GM19023 (cell line): ENCODE data around the gene ATP2B2.

Source experiments
- ATAC-seq: cut with Tn5 transposase; IDR thresholded peaks from one replicate; pipeline ENCODE4 v1.9.1; 2021; ENCODE audit warnings: mild to moderate bottlenecking, moderate library complexity; ENCODE audit not compliant: unreplicated experiment

ATP2B2 gene

DNA sequence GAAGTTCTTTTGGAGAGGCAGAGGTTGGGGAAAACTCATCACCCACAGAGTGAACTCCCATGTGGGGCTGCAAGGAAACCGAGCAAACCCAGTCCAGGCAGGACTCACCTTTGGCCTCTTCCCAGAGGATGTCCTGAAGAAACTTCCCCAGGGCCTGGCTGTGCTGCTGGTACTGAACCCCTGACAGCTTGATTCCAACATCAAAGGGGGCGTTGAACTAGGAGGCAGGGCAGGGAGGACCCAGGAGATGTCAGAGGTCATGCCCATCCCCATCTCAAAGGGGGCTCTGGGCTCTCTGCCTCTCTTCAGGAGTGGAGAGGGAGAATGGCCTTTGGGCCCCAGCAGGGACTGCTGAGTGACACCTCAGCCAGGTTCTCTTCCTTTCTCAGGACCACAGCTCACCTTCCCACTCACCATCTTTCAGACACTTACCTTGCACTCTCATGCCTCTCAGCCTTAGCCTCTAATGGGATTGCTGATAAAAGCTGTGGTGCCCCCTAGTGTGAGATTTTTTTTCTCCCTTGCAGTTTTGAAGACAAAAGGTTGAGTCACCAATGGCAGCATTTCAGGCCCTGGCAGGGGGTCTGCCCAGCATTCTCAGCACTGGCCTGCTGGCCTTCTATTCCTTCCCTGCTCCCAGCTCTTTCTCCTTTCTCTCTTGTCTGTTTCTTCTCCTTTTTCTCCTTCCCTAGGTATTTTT is 218.6 kb downstream of the ATP2B2 start:
- no peak for ATAC-seq

- ATAC-seq = no peak
These were observed 219.3 kb downstream of the ATP2B2 start for GRCh38 chr3:10286133-10286524.

DNA sequence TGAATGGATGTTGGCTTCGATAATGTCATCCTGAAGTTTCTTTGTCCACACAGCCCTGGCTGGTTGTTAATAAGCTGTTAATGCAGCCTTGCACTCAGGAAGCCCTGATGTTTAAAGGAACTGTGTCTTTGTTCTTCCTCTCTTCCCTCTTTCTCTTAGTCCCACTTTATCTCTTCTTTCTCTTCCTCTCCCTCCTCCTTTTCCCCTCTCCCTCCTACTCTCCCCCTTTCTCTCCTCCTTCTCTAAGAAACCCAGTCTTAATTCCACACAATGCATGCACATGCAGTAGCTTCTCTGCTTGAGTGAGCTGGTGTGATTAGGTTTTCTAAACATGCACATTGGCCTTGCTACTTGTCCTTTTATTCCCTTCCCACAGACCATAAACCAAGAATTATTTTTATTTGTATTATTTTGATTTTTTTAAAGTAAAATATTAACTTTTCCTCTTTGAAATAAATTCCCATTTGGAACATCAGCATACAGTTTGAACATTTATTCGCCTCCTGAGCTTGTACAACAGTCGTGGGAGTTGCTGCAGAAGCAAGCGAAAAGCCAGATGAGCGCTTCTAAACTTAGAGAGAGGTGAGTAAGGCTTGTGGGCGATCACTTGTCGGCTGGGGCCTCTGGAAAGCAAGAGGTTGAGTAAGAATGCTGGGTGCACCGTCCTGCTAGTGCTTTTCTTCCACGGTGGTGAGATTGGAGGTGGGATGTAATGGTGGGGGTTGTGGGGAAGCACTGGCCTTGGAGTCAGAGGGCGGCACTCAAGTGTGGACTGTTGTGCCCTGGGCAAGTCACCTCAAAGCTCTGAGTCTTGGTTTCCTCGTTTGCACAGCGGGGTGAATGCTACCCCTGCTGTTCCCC is 219.9 kb downstream of the ATP2B2 start:
- ATAC-seq = no peak

GRCh38 chr3:10284496-10284895 is 220.9 kb downstream of the ATP2B2 start:
- no peak for ATAC-seq

GRCh38 chr3:10283638-10284037 is 221.7 kb downstream of the ATP2B2 start:
- no peak for ATAC-seq

GRCh38 chr3:10281951-10282350 is 223.4 kb downstream of the ATP2B2 start:
- no peak for ATAC-seq

- ATAC-seq = no peak
These were observed 224.8 kb downstream of the ATP2B2 start for GRCh38 chr3:10280571-10280970.

- ATAC-seq = no peak
These were observed 225.2 kb downstream of the ATP2B2 start for GRCh38 chr3:10280177-10280529.

DNA sequence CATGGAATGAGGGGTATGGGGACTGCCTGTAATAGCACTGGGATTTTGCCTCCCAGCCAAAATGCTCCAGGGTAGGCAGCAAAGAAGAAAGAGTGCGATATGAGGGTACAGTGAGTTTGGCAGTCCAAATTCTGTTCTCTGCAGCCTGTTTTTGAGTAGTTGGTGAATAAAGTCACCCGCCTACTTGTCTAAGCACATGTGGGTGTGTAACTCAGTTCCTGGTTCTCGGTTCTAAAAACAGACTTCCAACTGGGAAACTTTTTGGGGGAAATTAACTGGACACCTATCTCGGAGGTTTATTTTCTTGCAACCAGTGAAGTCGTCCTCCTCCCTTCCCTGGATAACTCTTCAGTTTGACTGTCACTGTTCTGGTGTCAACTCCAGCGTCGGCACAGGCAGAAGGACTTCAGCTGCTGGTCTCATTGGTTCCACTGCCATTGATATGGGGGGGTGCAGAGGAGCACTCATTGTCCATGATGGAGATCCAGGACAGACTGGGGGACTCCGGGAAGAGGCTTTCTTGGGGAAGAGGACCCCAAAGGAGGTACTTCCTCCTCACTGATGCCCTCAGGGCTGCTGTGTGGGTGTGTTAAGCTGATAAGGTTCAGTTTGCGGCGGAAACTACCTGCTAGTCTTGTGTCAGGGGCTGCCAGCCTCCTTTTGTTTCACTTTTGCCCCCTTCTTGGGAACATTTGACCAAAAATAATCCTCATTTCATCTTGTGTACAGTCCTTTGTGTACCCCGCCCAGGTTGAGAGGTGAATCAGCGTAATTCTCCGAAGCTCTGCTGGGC is 225.8 kb downstream of the ATP2B2 start:
- no peak for ATAC-seq

- no peak for ATAC-seq
These were observed 226.9 kb downstream of the ATP2B2 start for GRCh38 chr3:10278501-10278900.

GRCh38 chr3:10277115-10277625 is 228.2 kb downstream of the ATP2B2 start:
- no peak for ATAC-seq

DNA sequence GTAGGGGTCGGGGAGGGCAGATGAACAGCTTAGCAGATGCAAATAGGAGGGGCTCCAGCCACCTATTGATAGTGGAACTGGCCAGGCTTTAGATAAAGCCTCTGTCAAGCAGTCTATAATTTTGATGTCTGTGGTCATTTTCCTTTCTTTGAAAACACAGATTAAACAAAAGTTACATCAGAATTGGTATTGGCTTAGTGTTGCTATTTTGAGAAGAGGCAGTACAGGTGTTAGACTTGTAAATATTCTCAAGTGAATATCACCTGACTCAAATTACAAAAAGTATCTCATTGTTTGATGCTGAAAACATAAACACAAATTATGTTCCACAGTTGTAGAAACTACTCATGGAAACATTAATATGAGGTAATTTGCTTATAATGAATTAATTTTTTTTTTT is 230.8 kb downstream of the ATP2B2 start:
- ATAC-seq = no peak
